GM12878 (cell line): Measurements from ENCODE around the gene MAPRE2. TPM values are rescaled to one million over a fixed set of nuclear protein-coding genes. Genes with fewer than 3 reads are reported as not detected.

Experiments
- ATAC-seq: fragments of 200-7000 bp; cut with Tn5 transposase; 3 replicates; pipeline ENCODE4 v1.9.1; 2020; ENCODE audit warnings: mild to moderate bottlenecking, moderate library complexity
- BruUV-seq: library from RNA; stranded (reverse); fragments of 400-500 nt; replicated peaks from 2 replicates; lab custom pipeline; 2021; lab: Mats Ljungman, UMichigan
- CTCF ChIA-PET: fragments of 300-600 bp; sonication (Branson Sonifier 250); formaldehyde crosslinking; extraction: SDS; loops from one replicate; lab custom pipeline; 2021; ENCODE audit warnings: inconsistent platforms; lab: Yijun Ruan, JAX
- POLR2A ChIA-PET: fragments of 350-600 bp; formaldehyde crosslinking; extraction: SDS; loops from one replicate; lab custom pipeline; 2021; ENCODE audit warnings: inconsistent platforms; lab: Charles Lee
- RAD21 ChIA-PET: fragments of 300-600 bp; sonication (Branson Sonifier 250); formaldehyde crosslinking; loops from one replicate; lab custom pipeline; 2023; ENCODE audit warnings: antibody characterized with exemption; ENCODE audit not compliant: unreplicated experiment; lab: Charles Lee
- SMC1A ChIA-PET: fragments of 300-600 bp; sonication (Branson Sonifier 250); formaldehyde crosslinking; loops from one replicate; lab custom pipeline; 2023; ENCODE audit not compliant: unreplicated experiment, uncharacterized antibody; lab: Charles Lee
- DNase-seq: peaks from one replicate; pipeline ENCODE4 v3.0.0-alpha.2; 2011; ENCODE audit warnings: low read depth, low spot score
- FAIRE-seq: peaks from 3 replicates; lab custom pipeline; 2011; peaks lifted over from hg19 to GRCh38; lab: Jason Lieb, UNC
- H2AFZ ChIP-seq: 2 replicates; pipeline ENCODE4 v1.6.0; 2011; ENCODE audit warnings: low read depth, low read length, control low read depth; ENCODE audit not compliant: control insufficient read depth
- H3K27ac ChIP-seq: 2 replicates; pipeline ENCODE4 v1.5.1; 2011; ENCODE audit warnings: control low read depth; ENCODE audit not compliant: control insufficient read depth, insufficient read depth
- H3K27me3 ChIP-seq, 2 experiments: replicated peaks in 1 of 2; 2 replicates each; pipeline versions ENCODE4 v1.6.0 to v1.6.1; 2011; ENCODE audit warnings: low read length in 1 of 2; ENCODE audit not compliant: control insufficient read depth in 2 of 2, insufficient read depth in 2 of 2
- H3K36me3 ChIP-seq, 2 experiments: 2 replicates each; pipeline ENCODE4 v1.5.1; 2011; ENCODE audit warnings: low read length in 1 of 2; ENCODE audit not compliant: control insufficient read depth in 2 of 2, insufficient read depth in 2 of 2
- H3K4me1 ChIP-seq: 2 replicates; pipeline ENCODE4 v1.6.1; 2011; ENCODE audit warnings: mild to moderate bottlenecking, low read length, moderate library complexity, mixed read lengths; ENCODE audit not compliant: control insufficient read depth, insufficient read depth
- H3K4me2 ChIP-seq: 2 replicates; pipeline ENCODE4 v1.6.0; 2011; ENCODE audit warnings: control low read depth; ENCODE audit not compliant: control insufficient read depth, insufficient read depth
- H3K4me3 ChIP-seq: fragments of 200-600 bp; sonication (generic); 2 replicates; pipeline ENCODE4 v1.5.1; 2016
- H3K79me2 ChIP-seq: 2 replicates; pipeline ENCODE4 v1.6.0; 2011; ENCODE audit warnings: low read length; ENCODE audit not compliant: control insufficient read depth, insufficient read depth
- H3K9ac ChIP-seq: 2 replicates; pipeline ENCODE4 v1.8.0; 2011; ENCODE audit warnings: low read length, control low read depth, mixed read lengths; ENCODE audit not compliant: control insufficient read depth, insufficient read depth
- H3K9me3 ChIP-seq: replicated peaks from 3 replicates; pipeline ENCODE4 v1.5.1; 2011; ENCODE audit warnings: mild to moderate bottlenecking, low read length; ENCODE audit not compliant: control insufficient read depth, insufficient read depth
- H4K20me1 ChIP-seq: 2 replicates; pipeline ENCODE4 v1.6.0; 2011; ENCODE audit not compliant: control insufficient read depth, insufficient read depth
- DPF2 ChIP-seq: fragments of 450-650 bp; IDR thresholded peaks from 2 replicates; pipeline ENCODE4 v1.6.1; 2017; ENCODE audit warnings: mild to moderate bottlenecking
- GATAD2B ChIP-seq: fragments of 450-650 bp; conservative IDR thresholded peaks from 2 replicates; pipeline ENCODE4 v1.6.1; 2017; ENCODE audit warnings: low read depth, mild to moderate bottlenecking, moderate library complexity
- HDAC6 ChIP-seq: fragments of 200-600 bp; sonication (generic); IDR thresholded peaks from one replicate; pipeline ENCODE4 v1.8.0; 2017; ENCODE audit warnings: antibody characterized with exemption; ENCODE audit not compliant: unreplicated experiment
- KAT2A ChIP-seq: conservative IDR thresholded peaks from 2 replicates; pipeline ENCODE4 v1.6.1; 2011; ENCODE audit warnings: low read depth, low read length; ENCODE audit not compliant: control insufficient read depth
- LARP7 ChIP-seq: fragments of 450-650 bp; IDR thresholded peaks from 2 replicates; pipeline ENCODE4 v1.6.1; 2017; ENCODE audit warnings: mild to moderate bottlenecking
- MYC ChIP-seq: IDR thresholded peaks from 2 replicates; pipeline ENCODE4 v1.6.1; 2011; ENCODE audit warnings: mild to moderate bottlenecking, low read length, moderate library complexity, inconsistent platforms; ENCODE audit not compliant: insufficient read depth, insufficient replicate concordance, insufficient read length, severe bottlenecking
- NFIC ChIP-seq: IDR thresholded peaks from 2 replicates; pipeline ENCODE4 v1.6.1; 2012; ENCODE audit warnings: low read depth, mild to moderate bottlenecking, inconsistent platforms, low read length, moderate library complexity
- ZNF622 ChIP-seq: fragments of 450-650 bp; IDR thresholded peaks from 2 replicates; pipeline ENCODE4 v1.6.1; 2017; ENCODE audit warnings: mild to moderate bottlenecking, inconsistent platforms
- WGBS: methylation state at CpG from one replicate; pipeline ENCODE4 v1.1.6; 2016; ENCODE audit warnings: low lambda C conversion rate; ENCODE audit not compliant: insufficient replicate concordance, insufficient coverage; ENCODE audit errors: missing lambda C conversion rate; 5-methylcytosine and 5-hydroxymethylcytosine counted together
- in situ Hi-C: fragments of 300-500 bp; cut with MboI; formaldehyde crosslinking; loops from 9 replicates; pipeline ENCODE4 v1.14.3; 2018; ENCODE audit warnings: mixed read lengths
- intact Hi-C: fragments of 100-400 bp; cut with micrococcal nuclease; formaldehyde crosslinking; loops from one replicate; pipeline ENCODE4 v1.14.2; 2022; ENCODE audit not compliant: unreplicated experiment
- polyA plus RNA-seq, 11 experiments: library from polyadenylated mRNA; depleted of rRNA in 4 of 11; unstranded in 6 of 11; stranded (reverse) in 5 of 11; fragments of >200 nt; fragmentation: Nextera tagmentation in 4 of 11; fragmentation: Illumina TruSeq in 1 of 11; extraction: Ambion mirVana in 4 of 11; extraction: Trizol in 1 of 11; gene quantifications; 1 replicate in 1 of 11; 2 replicates in 10 of 11; pipeline versions ENCODE4 v1.2.1 to v1.2.3, GENCODE V29; 2011 to 2016; ENCODE audit warnings: inconsistent platforms in 2 of 11, missing spikeins in 2 of 11, low read depth in 1 of 11
- total RNA-seq, 4 experiments: library from RNA; depleted of rRNA in 3 of 4; stranded (reverse); fragments of >200 nt in 3 of 4; fragmentation: Illumina TruSeq in 1 of 4; extraction: Trizol in 1 of 4; gene quantifications; 2 replicates each; pipeline versions ENCODE4 v1.2.1 to v1.2.3, GENCODE V29; 2013 to 2021

MAPRE2 gene
- total and polyA plus RNA-seq, 10 of the 15 experiments (the other 5 are each of a cell fraction or from before 2014, with no cell fraction given): 11.0 to 50.6 (median 24.0) TPM

- Histone ChIP-seq H4K20me1 (no peaks in the 10 kb centered on the region), H2AFZ (no peak overlapping the region), H3K27ac (no peak overlapping the region), H3K9me3 (no peaks in the 10 kb centered on the region), H3K4me3 (no peak overlapping the region), H3K4me1 (no peaks in the 10 kb centered on the region), H3K9ac (no peak overlapping the region), H3K4me2 (no peak overlapping the region), H3K36me3 (peaks cover 3 to 9% of the 10 kb centered on the region in 2 experiments; a peak in 3 of 4 replicates), H3K27me3 (no peaks in the 10 kb centered on the region), H3K79me2 (no peaks in the 10 kb centered on the region)
- TF ChIP-seq ZNF622 (no peak), LARP7 (no peak), DPF2 (no peak), GATAD2B (no peak), NFIC (no peak), KAT2A (no peak), HDAC6 (no peak), MYC (no peak)
- RAD21 ChIA-PET: no interaction called here
- no peak for DNase-seq
- BruUV-seq: no TSS peak
- FAIRE-seq: no peak
- WGBS: 93% methylated on average over 4 of the region's 4 CpGs
- in situ Hi-C loops: no loop called here
- SMC1A ChIA-PET: no interaction called here
- CTCF ChIA-PET: no interaction called here
- POLR2A ChIA-PET: no interaction called here
- intact Hi-C loops: no loop called here
- no peak for ATAC-seq
Measured at GRCh38 chr18:35134791-35135531, 93.7 kb downstream of the MAPRE2 start.
